Measurements from ENCODE around the gene CAMKK2.

DNA sequence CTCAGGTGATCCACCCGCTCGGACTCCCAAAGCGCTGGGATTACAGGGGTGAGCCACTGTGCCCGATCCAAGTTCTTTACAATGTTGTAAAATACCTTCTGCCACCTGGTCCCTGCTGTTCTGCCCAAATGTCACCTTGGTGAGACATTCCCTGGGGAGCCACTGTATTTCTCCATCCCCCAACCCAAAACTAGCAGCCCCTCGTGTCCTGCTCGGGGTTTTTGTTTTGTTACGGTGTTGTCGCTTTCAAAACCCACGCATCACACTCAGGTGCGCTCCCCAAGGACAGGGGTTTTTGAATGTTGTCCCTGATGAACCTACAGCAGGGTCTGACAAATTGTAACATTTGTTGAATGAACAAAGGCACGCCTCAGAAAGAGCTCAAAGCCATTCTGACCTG is 37.4 kb downstream of the CAMKK2 start:
- TF ChIP-seq CTCF (conservative IDR thresholded peaks at IDR 0.05) = no peak
- no peak for TF ChIP-seq EZH2 (IDR thresholded peaks at IDR 0.05; ENCODE audit: low read depth)

Measured in PC-9 (cell line).